GM19328 (cell line): ENCODE measurements around the gene RGL3.
"Not testable (repeated sequence)": the region's sequence is repeated elsewhere in the genome, so short reads cannot be mapped to it uniquely, and the experiment has no call there.

Experiments
- ATAC-seq: cut with Tn5 transposase; IDR thresholded peaks from one replicate; pipeline ENCODE4 v1.9.1; 2021; ENCODE audit warnings: mild to moderate bottlenecking, moderate library complexity; ENCODE audit not compliant: unreplicated experiment

The RGL3 gene

DNA sequence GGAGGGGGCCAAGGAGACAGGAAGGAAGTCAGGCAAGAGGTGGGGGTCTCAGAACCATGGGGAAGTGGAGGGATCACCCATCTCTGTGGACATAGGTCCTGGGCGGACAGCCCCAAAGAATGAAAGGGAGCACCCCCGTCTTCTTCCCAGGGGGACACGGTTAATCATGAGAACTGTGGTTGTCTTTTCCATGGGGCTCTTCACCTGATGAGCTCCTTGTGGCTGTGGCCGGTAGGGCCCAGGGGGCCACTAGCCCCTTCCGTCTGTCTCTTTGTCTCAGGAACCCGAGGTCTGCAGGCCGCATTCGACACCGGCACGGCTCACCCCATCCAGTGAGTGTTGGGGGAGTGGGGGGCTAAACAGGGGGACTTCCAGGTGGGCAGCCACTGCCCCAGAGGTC lies 55.2 kb downstream of the RGL3 start:
- no peak for ATAC-seq

GRCh38 chr19:11361771-11362731 lies 57.1 kb downstream of the RGL3 start:
- ATAC-seq = no peak

DNA sequence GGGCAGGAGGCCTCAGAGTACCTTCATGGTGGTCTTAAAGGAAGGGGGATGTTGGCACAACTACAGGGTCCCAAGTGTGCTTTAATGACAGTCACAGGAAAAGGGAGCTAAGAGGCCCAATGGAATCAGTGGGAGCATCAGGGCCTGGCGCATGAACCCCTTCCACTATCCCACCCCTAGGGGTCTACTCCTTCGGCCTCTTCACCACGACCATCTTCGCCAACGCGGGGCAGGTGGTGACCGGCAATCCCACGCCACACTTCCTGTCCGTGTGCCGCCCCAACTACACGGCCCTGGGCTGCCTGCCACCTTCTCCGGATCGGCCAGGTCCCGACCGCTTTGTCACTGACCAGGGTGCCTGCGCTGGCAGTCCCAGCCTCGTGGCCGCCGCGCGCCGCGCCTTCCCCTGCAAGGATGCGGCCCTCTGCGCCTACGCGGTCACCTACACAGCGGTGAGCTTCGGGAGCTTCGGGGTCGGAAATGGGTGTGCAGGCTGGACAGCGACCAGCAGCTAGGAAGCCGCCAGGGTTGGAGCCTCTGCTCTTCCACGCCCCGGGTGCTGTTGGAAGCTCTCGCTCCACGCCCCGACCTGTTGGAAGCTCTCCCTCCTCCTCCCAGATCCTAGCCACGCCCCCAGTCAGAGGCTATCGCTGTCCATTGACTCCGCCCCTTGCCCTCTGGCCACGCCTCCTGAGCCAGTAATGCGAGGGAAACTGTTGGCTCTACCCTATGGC lies 57.9 kb downstream of the RGL3 start:
- no peak for ATAC-seq

- ATAC-seq = no peak
Measured at GRCh38 chr19:11359421-11359820, 59.7 kb downstream of the RGL3 start.

DNA sequence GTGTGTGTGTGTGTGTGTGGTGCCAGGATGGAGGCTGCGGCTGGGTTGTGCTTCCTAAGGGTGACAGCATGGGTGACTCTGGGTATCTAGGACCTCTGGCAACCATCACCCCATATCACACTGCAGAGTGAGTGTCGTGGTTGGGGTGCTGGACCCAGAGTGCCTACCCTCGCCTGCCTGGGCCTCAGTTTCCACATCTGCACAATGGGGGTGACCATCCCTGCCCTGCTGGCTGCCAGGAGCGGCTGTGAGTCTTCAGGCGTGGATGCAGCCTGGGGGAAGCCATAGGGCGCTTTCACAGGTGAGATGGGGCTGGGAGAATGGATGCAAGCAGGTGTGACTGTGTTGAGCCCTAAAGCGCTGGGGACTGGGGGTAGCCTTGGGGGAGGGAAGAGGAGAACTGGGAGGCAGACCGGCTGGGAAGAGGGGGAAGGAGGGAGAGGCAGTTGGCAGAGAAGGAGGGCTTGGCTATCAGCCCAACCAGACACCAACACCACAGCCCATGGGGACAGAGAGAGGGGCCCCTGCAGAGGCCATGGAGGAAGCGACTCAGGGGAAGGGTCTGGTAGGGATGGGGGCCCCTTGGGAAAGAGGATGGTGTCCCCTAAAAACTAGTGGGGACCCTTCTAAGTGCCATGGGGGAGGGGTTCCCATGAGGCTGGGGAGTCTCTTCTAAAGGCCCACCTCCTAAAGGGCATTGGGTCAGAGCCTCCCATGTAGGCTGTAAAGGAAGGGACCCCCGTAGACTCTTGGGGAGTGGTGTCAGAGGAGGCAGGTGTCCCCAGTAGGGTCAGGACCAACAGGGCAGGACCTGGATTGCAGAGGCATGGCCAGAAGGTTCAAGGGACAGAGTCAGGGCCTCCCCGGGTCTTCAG lies 62.2 kb downstream of the RGL3 start:
- no peak for ATAC-seq

DNA sequence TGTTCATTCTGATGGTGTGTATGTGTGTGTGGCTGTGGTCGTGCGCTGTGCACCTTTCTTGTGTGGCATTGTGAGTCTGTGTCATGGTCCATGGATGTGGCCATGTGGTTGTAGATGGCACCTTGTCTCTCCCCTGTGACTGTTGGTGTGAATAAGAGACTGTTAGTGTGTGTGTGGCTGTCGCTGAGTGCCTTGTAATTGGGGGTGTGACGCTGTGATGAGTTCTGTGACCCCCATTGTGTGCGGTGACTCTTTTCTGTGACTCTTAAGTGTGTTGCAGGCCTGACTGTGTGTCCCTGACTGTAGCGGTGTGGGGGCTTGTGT lies 63.1 kb downstream of the RGL3 start:
- ATAC-seq = no peak

GRCh38 chr19:11355160-11356073 lies 63.7 kb downstream of the RGL3 start, which contains the start of gene PLPPR2:
Gene PLPPR2 (plus strand): TSS chr19:11355432. CDS start chr19:11357674, 2,242 bp downstream.
- ATAC-seq = no peak

GRCh38 chr19:11354102-11354501 lies 65.0 kb downstream of the RGL3 start:
- ATAC-seq = not testable (repeated sequence)

GRCh38 chr19:11349171-11349570 lies 69.9 kb downstream of the RGL3 start:
- ATAC-seq = no peak

GRCh38 chr19:11347546-11348039 lies 71.5 kb downstream of the RGL3 start:
- no peak for ATAC-seq

DNA sequence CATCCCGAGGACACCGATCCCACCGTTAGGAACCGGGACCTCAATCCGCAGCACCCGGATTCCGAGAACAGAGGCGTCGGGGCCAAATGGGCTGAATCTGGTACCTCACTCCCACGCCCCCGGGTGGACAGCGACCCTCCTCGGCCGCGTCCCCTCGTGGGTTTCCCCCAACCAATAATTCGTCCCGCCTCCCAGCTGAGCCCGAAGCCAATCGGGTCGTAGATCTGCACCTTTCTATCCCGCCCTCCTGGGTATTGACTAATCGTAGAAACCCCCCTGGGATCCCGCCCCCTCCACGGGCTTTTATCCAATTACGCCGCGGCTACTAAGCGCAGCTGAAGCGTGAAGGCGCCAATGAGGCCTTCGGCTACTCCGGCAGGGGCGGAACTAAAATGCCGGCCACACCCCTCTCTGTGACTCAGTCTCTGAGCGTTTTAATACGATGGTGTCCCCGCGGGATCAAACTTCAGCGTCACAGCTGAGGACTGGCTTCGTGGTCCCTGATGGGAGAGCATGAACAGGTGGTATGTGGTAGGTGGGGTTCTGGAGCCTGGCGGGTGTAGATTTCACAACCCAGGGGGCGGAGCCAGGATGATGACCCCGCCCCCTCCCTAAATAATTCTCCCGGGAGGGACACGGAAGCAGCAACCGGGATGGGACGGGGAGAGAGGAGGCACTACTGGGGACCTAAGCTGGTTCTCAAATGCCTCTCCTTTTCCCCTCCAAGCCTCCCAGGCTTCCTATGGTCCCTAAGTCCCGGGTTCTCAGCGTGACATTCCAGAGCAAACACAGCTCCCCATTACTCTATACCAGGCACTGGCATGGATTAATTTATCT lies 72.8 kb downstream of the RGL3 start, which contains the start of the genes CCDC159 and TMEM205:
Gene CCDC159 (plus strand): TSS at position 416 of the 837 bp plus-strand sequence. CDS start 88 bp downstream, at position 504.
Gene TMEM205 (minus strand): TSS at position 165 of the 837 bp plus-strand sequence. CDS start 649 bp downstream, outside the sequence.
- ATAC-seq = peak; percentile 91

DNA sequence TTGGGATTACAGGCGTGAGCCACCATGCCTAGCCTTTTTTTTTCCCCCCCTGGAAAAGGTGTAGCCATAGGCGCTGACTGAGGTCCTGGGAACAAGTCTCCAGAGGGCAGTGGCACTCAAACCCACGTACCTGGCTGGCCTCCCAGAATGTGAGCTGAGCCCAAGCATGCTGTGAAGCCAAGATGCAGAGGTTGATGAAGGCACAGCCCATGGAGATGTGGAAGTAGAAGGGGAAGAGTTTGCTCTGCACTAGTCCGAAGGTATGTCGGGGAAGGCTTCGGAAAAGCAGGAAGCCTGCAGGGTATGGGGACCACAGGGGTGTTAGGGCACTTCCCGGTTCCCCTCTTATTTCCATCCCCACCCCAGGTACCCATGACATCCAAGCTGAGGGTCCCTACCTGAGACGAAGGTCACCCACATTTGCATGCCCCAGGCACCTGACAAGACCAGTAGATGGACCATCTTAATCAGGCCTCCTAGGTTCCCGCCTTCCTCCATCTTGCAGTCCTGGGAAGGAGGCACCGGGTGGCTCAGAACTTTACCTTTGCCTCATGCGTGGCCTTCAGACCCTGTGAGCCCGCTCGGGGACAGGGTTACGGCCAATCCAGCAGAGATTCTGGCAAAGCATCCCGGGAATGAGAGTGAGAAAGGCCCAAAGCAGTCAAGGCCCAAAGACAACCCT lies 73.9 kb downstream of the RGL3 start:
- no peak for ATAC-seq
